ENCODE measurements around the gene SYT9.

GRCh38 chr11:7467652-7468051 is 215.9 kb downstream of the SYT9 start:
- TF ChIP-seq CTCF (IDR thresholded peaks at IDR 0.05; ENCODE audit: low read depth, low read length) (no peak), EZH2phosphoT487 (IDR thresholded peaks at IDR 0.05; ENCODE audit: low read depth) (no peak)
